H9 (cell line): ENCODE data around the gene PALD1. TPM values are rescaled to one million over a fixed set of nuclear protein-coding genes. Genes with fewer than 3 reads are reported as not detected.

Experiments
- DNase-seq: peaks from one replicate; pipeline ENCODE4 v3.0.0-alpha.2; 2017
- H2AFZ ChIP-seq: one replicate; pipeline ENCODE4 v1.6.1; 2013; ENCODE audit warnings: mild to moderate bottlenecking, low read length, control low read depth, moderate library complexity
- H2AK5ac ChIP-seq: 2 replicates; pipeline ENCODE4 v1.6.1; 2013; ENCODE audit warnings: low read length, control low read depth, mixed read lengths; ENCODE audit not compliant: insufficient read length
- H2BK120ac ChIP-seq: one replicate; pipeline ENCODE4 v1.6.1; 2013; ENCODE audit warnings: low read depth, mild to moderate bottlenecking, low read length, control low read depth, inconsistent platforms; ENCODE audit not compliant: poor library complexity, severe bottlenecking
- H2BK12ac ChIP-seq: 2 replicates; pipeline ENCODE4 v1.6.1; 2013; ENCODE audit warnings: low read length, control low read depth, mixed read lengths, low read depth; ENCODE audit not compliant: insufficient read length
- H2BK15ac ChIP-seq: 2 replicates; pipeline ENCODE4 v1.6.1; 2013; ENCODE audit warnings: low read depth, low read length, control low read depth
- H2BK20ac ChIP-seq: one replicate; pipeline ENCODE4 v1.6.1; 2013; ENCODE audit warnings: low read depth, mild to moderate bottlenecking, low read length, control low read depth, inconsistent platforms; ENCODE audit not compliant: poor library complexity, severe bottlenecking
- H2BK5ac ChIP-seq: 2 replicates; pipeline ENCODE4 v1.6.1; 2013; ENCODE audit warnings: low read length, control low read depth, mixed read lengths; ENCODE audit not compliant: insufficient read length
- H3K14ac ChIP-seq: 2 replicates; pipeline ENCODE4 v1.6.1; 2013; ENCODE audit warnings: low read length, control low read depth; ENCODE audit not compliant: insufficient read depth
- H3K18ac ChIP-seq: 2 replicates; pipeline ENCODE4 v1.6.1; 2013; ENCODE audit warnings: low read depth, mild to moderate bottlenecking, mixed read lengths, low read length, control low read depth; ENCODE audit not compliant: insufficient read length
- H3K23ac ChIP-seq: 2 replicates; pipeline ENCODE4 v1.6.1; 2013; ENCODE audit warnings: low read length, control low read depth, mixed read lengths, low read depth; ENCODE audit not compliant: insufficient read length
- H3K23me2 ChIP-seq: 2 replicates; pipeline ENCODE4 v1.6.1; 2013; ENCODE audit warnings: low read depth, mild to moderate bottlenecking, mixed read lengths, low read length, control low read depth; ENCODE audit not compliant: insufficient read length, poor library complexity, severe bottlenecking
- H3K27ac ChIP-seq: 2 replicates; pipeline ENCODE4 v1.5.1; 2013; ENCODE audit warnings: low read length, control low read depth, mixed read lengths, low read depth; ENCODE audit not compliant: insufficient read length
- H3K27me3 ChIP-seq: 2 replicates; pipeline ENCODE4 v1.6.1; 2013; ENCODE audit warnings: low read length, control low read depth, inconsistent platforms; ENCODE audit not compliant: insufficient read depth
- H3K4ac ChIP-seq: 2 replicates; pipeline ENCODE4 v1.6.1; 2013; ENCODE audit warnings: low read depth, mild to moderate bottlenecking, control low read depth, inconsistent platforms, low read length, moderate library complexity
- H3K4me1 ChIP-seq: 2 replicates; pipeline ENCODE4 v1.6.1; 2013; ENCODE audit warnings: low read length, control low read depth, inconsistent platforms; ENCODE audit not compliant: insufficient read depth
- H3K4me2 ChIP-seq: 2 replicates; pipeline ENCODE4 v1.6.1; 2013; ENCODE audit warnings: low read length, control low read depth, mixed read lengths; ENCODE audit not compliant: insufficient read length, insufficient read depth
- H3K56ac ChIP-seq: 2 replicates; pipeline ENCODE4 v1.6.1; 2013; ENCODE audit warnings: low read depth, mild to moderate bottlenecking, mixed read lengths, low read length, control low read depth; ENCODE audit not compliant: insufficient read length
- H3K79me1 ChIP-seq: 2 replicates; pipeline ENCODE4 v1.6.1; 2013; ENCODE audit warnings: low read depth, mild to moderate bottlenecking, moderate library complexity, low read length, control low read depth, inconsistent platforms; ENCODE audit not compliant: insufficient read depth, poor library complexity, severe bottlenecking
- H3K79me2 ChIP-seq: 2 replicates; pipeline ENCODE4 v1.6.1; 2013; ENCODE audit warnings: low read length, control low read depth, inconsistent platforms; ENCODE audit not compliant: insufficient read depth
- H3K9ac ChIP-seq: 2 replicates; pipeline ENCODE4 v1.6.1; 2013; ENCODE audit warnings: low read length, control low read depth, mixed read lengths; ENCODE audit not compliant: insufficient read length; ENCODE audit errors: extremely low read depth
- H3K9me3 ChIP-seq: one replicate; pipeline ENCODE4 v1.6.1; 2013; ENCODE audit warnings: low read depth, low read length, inconsistent platforms; ENCODE audit not compliant: control insufficient read depth
- H3T11ph ChIP-seq: one replicate; pipeline ENCODE4 v1.6.1; 2013; ENCODE audit warnings: mild to moderate bottlenecking, low read length, control low read depth, inconsistent platforms
- H4K20me1 ChIP-seq: one replicate; pipeline ENCODE4 v1.6.1; 2013; ENCODE audit not compliant: control insufficient read depth, insufficient read length, insufficient read depth
- H4K5ac ChIP-seq: 2 replicates; pipeline ENCODE4 v1.6.1; 2013; ENCODE audit warnings: low read depth, mild to moderate bottlenecking, mixed read lengths, low read length, control low read depth; ENCODE audit not compliant: insufficient read length
- H4K8ac ChIP-seq: replicated peaks from 2 replicates; pipeline ENCODE4 v1.6.1; 2013; ENCODE audit warnings: low read length, control low read depth, mixed read lengths, low read depth; ENCODE audit not compliant: insufficient read length
- H4K91ac ChIP-seq: 2 replicates; pipeline ENCODE4 v1.6.1; 2013; ENCODE audit warnings: low read depth, mild to moderate bottlenecking, moderate library complexity, mixed read lengths, low read length, control low read depth; ENCODE audit not compliant: insufficient read length
- H3K27ac Mint-ChIP-seq, 3 experiments: 2 replicates in 2 of 3; 3 replicates in 1 of 3; pipeline ENCODE4 v1.8.0; 2020 to 2021; ENCODE audit warnings: mixed read lengths in 3 of 3, mild to moderate bottlenecking in 1 of 3, moderate library complexity in 1 of 3
- H3K27me3 Mint-ChIP-seq: 2 replicates; pipeline ENCODE4 v1.8.0; 2021; ENCODE audit warnings: low read depth, mild to moderate bottlenecking, moderate library complexity, mixed read lengths
- H3K36me3 Mint-ChIP-seq, 3 experiments: 2 replicates in 2 of 3; 3 replicates in 1 of 3; pipeline ENCODE4 v1.8.0; 2020 to 2021; ENCODE audit warnings: low read depth in 3 of 3, mixed read lengths in 3 of 3; ENCODE audit not compliant: insufficient read depth in 1 of 3
- H3K4me1 Mint-ChIP-seq, 2 experiments: 2 replicates each; pipeline ENCODE4 v1.8.0; 2020; ENCODE audit warnings: mixed read lengths in 2 of 2
- H3K4me3 Mint-ChIP-seq, 2 experiments: 2 replicates in 1 of 2; 3 replicates in 1 of 2; pipeline ENCODE4 v1.8.0; 2020 to 2021; ENCODE audit warnings: mild to moderate bottlenecking in 2 of 2, mixed read lengths in 2 of 2, moderate library complexity in 1 of 2
- H3K9me3 Mint-ChIP-seq, 2 experiments: 2 replicates in 1 of 2; 3 replicates in 1 of 2; pipeline ENCODE4 v1.8.0; 2020; ENCODE audit warnings: mild to moderate bottlenecking in 2 of 2, mixed read lengths in 2 of 2, moderate library complexity in 1 of 2
- CTCF ChIP-seq: fragments of 200-600 bp; sonication (generic); conservative IDR thresholded peaks from 3 replicates; pipeline ENCODE4 v1.8.0; 2021; ENCODE audit warnings: antibody characterized with exemption, mild to moderate bottlenecking
- WGBS: extraction: QIAGEN DNeasy Blood & Tissue Kit; methylation state at CpG from one replicate; pipeline ENCODE4 v1.1.7; 2013; ENCODE audit warnings: missing lambda C conversion rate, low lambda C conversion rate, mixed read lengths; ENCODE audit not compliant: insufficient read length; ENCODE audit errors: extremely low coverage; 5-methylcytosine and 5-hydroxymethylcytosine counted together
- total RNA-seq: library from RNA; stranded (reverse); gene quantifications from 2 replicates; pipeline ENCODE4 v1.2.1, GENCODE V29; 2021

PALD1 gene
- total RNA-seq, 1 experiment from 2014 or later: 21.1 TPM

- Histone ChIP-seq H3K4me2 (no peak overlapping the region), H4K20me1 (no peaks in the 10 kb centered on the region), H4K8ac (no peak overlapping the region), H3K79me2 (no peaks in the 10 kb centered on the region), H2AFZ (no peak overlapping the region), H3K9me3 (no peaks in the 10 kb centered on the region), H4K5ac (no peak overlapping the region), H3T11ph (no peak overlapping the region), H3K27me3 (no peaks in the 10 kb centered on the region), H3K4ac (no peak overlapping the region), H3K18ac (no peak overlapping the region), H2AK5ac (no peak overlapping the region), H3K23ac (no peak overlapping the region), H2BK15ac (no peak overlapping the region), H3K27ac (no peak overlapping the region), H2BK5ac (no peak overlapping the region), H2BK12ac (no peak overlapping the region), H3K4me1 (peaks cover 4% of the 10 kb centered on the region; the same call in 1 of the 2 replicates), H3K79me1 (no peaks in the 10 kb centered on the region), H3K9ac (no peak overlapping the region), H3K14ac (no peak overlapping the region), H4K91ac (no peak overlapping the region), H3K23me2 (no peaks in the 10 kb centered on the region), H2BK120ac (no peak overlapping the region), H2BK20ac (no peak overlapping the region), H3K56ac (no peak overlapping the region)
- TF ChIP-seq CTCF: no peak
- no peak for DNase-seq
- Mint-ChIP-seq H3K4me1 (peaks cover 27 to 36% of the 10 kb centered on the region in 2 experiments), H3K27ac (no peak overlapping the region), H3K4me3 (no peak overlapping the region), H3K9me3 (no peaks in the 10 kb centered on the region), H3K27me3 (peaks cover 1% of the 10 kb centered on the region), H3K36me3 (no peaks in the 10 kb centered on the region)
- WGBS: no CpG with 5 or more reads among the region's 2 CpGs
Observed at GRCh38 chr10:70583669-70584037, 105.1 kb downstream of the PALD1 start.
